ENCODE measurements around the gene HBG2. TPM values are rescaled to one million over a fixed set of nuclear protein-coding genes. Genes with fewer than 3 reads are reported as not detected.
A peak's percentile ranks its signal among the peaks of the same experiment; 100 is the strongest.

The HBG2 gene
- total and polyA plus RNA-seq, 9 of the 15 experiments (the other 6 are each of a cell fraction or from before 2014, with no cell fraction given), result 1,626 to 58,619 (median 10,515) TPM

- no peak; the same call in 1 of the 2 replicates for TF ChIP-seq ZBTB2 (IDR thresholded peaks at IDR 0.05)
- no peak for TF ChIP-seq ADNP (tag; IDR thresholded peaks at IDR 0.05)
- TF ChIP-seq ZNF324 (CRISPR knock-in tag; IDR thresholded peaks at IDR 0.05), result no peak
- TF ChIP-seq, protein P1, sequence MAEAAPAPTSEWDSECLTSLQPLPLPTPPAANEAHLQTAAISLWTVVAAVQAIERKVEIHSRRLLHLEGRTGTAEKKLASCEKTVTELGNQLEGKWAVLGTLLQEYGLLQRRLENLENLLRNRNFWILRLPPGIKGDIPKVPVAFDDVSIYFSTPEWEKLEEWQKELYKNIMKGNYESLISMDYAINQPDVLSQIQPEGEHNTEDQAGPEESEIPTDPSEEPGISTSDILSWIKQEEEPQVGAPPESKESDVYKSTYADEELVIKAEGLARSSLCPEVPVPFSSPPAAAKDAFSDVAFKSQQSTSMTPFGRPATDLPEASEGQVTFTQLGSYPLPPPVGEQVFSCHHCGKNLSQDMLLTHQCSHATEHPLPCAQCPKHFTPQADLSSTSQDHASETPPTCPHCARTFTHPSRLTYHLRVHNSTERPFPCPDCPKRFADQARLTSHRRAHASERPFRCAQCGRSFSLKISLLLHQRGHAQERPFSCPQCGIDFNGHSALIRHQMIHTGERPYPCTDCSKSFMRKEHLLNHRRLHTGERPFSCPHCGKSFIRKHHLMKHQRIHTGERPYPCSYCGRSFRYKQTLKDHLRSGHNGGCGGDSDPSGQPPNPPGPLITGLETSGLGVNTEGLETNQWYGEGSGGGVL (CRISPR knock-in tag; IDR thresholded peaks at IDR 0.05), result no peak
- TF ChIP-seq, protein P2, sequence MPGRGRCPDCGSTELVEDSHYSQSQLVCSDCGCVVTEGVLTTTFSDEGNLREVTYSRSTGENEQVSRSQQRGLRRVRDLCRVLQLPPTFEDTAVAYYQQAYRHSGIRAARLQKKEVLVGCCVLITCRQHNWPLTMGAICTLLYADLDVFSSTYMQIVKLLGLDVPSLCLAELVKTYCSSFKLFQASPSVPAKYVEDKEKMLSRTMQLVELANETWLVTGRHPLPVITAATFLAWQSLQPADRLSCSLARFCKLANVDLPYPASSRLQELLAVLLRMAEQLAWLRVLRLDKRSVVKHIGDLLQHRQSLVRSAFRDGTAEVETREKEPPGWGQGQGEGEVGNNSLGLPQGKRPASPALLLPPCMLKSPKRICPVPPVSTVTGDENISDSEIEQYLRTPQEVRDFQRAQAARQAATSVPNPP (IDR thresholded peaks at IDR 0.05; ENCODE audit: borderline replicate concordance, insufficient read depth, insufficient read length), result no peak
- no peak for TF ChIP-seq PPARD (CRISPR knock-in tag; IDR thresholded peaks at IDR 0.05)
- TF ChIP-seq FUS (optimal IDR thresholded peaks at IDR 0.05; ENCODE audit: low read depth, low read length), result no peak
- no peak for TF ChIP-seq ZNF263 (CRISPR knock-in tag; IDR thresholded peaks at IDR 0.05; ENCODE audit: borderline replicate concordance)
- no peak for TF ChIP-seq ZNF174 (CRISPR knock-in tag; IDR thresholded peaks at IDR 0.05)
- TF ChIP-seq JUN (IDR thresholded peaks at IDR 0.05; ENCODE audit: borderline replicate concordance, low read depth, low read length), result peak; percentile 99
- no peak; the same call in 1 of the 2 replicates for TF ChIP-seq JUN (CRISPR knock-in tag; IDR thresholded peaks at IDR 0.05; ENCODE audit: borderline replicate concordance)
- peak; percentile 97 for TF ChIP-seq RNF2 (IDR thresholded peaks at IDR 0.05)
- no peak for TF ChIP-seq KLF10 (CRISPR knock-in tag; IDR thresholded peaks at IDR 0.05)
- no peak for TF ChIP-seq TAF15 (IDR thresholded peaks at IDR 0.05; ENCODE audit: low read depth, low read length)
- peak; percentile 74 for TF ChIP-seq BCOR (IDR thresholded peaks at IDR 0.05)
- peak; percentile 82 to 92 for TF ChIP-seq MAZ (CRISPR knock-in tag; conservative IDR thresholded peaks at IDR 0.05 in 1 of 2, IDR thresholded peaks at IDR 0.05 in 1 of 2)
- no peak for TF ChIP-seq FOXA1 (IDR thresholded peaks at IDR 0.05; ENCODE audit: borderline replicate concordance)
- TF ChIP-seq ZNF830 (CRISPR knock-in tag; IDR thresholded peaks at IDR 0.05), result no peak
- 0 out of 2 replicates have a peak, but pooled peaks have one; percentile 76 for TF ChIP-seq ZNF41 (CRISPR knock-in tag; conservative IDR thresholded peaks at IDR 0.05)
- no peak for TF ChIP-seq HDAC8 (tag; IDR thresholded peaks at IDR 0.05)
- TF ChIP-seq, protein P3, sequence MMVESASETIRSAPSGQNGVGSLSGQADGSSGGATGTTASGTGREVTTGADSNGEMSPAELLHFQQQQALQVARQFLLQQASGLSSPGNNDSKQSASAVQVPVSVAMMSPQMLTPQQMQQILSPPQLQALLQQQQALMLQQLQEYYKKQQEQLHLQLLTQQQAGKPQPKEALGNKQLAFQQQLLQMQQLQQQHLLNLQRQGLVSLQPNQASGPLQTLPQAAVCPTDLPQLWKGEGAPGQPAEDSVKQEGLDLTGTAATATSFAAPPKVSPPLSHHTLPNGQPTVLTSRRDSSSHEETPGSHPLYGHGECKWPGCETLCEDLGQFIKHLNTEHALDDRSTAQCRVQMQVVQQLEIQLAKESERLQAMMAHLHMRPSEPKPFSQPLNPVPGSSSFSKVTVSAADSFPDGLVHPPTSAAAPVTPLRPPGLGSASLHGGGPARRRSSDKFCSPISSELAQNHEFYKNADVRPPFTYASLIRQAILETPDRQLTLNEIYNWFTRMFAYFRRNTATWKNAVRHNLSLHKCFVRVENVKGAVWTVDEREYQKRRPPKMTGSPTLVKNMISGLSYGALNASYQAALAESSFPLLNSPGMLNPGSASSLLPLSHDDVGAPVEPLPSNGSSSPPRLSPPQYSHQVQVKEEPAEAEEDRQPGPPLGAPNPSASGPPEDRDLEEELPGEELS (CRISPR knock-in tag; IDR thresholded peaks at IDR 0.05; ENCODE audit: borderline replicate concordance), result no peak
- peak; percentile 85; the same call in 1 of the 2 replicates for TF ChIP-seq ZNF274 (IDR thresholded peaks at IDR 0.05; ENCODE audit: borderline replicate concordance, low read depth, low read length)
- TF ChIP-seq HOXB6 (CRISPR knock-in tag; IDR thresholded peaks at IDR 0.05; ENCODE audit: borderline replicate concordance), result no peak
These were observed 26.1 kb upstream of the HBG2 start (continued) for GRCh38 chr11:5280582-5281102.
